GM18508 (cell line): ENCODE measurements around the gene OR13C8.
"Not testable (repeated sequence)": the region's sequence is repeated elsewhere in the genome, so short reads cannot be mapped to it uniquely, and the experiment has no call there.

Source experiments
- ATAC-seq: cut with Tn5 transposase; IDR thresholded peaks from one replicate; pipeline ENCODE4 v1.9.1; 2021; ENCODE audit warnings: moderate number of reproducible peaks; ENCODE audit not compliant: insufficient read depth, unreplicated experiment

OR13C8 gene, protein sequence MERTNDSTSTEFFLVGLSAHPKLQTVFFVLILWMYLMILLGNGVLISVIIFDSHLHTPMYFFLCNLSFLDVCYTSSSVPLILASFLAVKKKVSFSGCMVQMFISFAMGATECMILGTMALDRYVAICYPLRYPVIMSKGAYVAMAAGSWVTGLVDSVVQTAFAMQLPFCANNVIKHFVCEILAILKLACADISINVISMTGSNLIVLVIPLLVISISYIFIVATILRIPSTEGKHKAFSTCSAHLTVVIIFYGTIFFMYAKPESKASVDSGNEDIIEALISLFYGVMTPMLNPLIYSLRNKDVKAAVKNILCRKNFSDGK

DNA sequence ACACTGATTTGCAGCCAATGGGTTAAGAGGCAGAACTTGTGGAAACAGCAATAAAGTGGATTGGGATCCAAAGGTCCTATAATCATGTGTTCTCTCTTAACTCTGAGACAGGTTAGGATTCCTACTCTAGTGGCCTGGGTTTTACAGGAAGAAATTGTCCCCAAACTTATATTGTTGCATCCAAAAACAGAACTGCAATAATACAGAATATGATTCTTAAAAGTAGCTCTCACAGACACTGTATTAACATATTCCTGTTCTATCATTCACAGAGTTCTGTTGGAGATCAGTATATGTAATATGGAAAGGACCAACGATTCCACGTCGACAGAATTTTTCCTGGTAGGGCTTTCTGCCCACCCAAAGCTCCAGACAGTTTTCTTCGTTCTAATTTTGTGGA lies at the start of gene OR13C8:
OR13C8 (plus strand) TSS at position 301 of the 400 bp plus-strand sequence; CDS start at position 301, 0 bp downstream.
- no peak for ATAC-seq

DNA sequence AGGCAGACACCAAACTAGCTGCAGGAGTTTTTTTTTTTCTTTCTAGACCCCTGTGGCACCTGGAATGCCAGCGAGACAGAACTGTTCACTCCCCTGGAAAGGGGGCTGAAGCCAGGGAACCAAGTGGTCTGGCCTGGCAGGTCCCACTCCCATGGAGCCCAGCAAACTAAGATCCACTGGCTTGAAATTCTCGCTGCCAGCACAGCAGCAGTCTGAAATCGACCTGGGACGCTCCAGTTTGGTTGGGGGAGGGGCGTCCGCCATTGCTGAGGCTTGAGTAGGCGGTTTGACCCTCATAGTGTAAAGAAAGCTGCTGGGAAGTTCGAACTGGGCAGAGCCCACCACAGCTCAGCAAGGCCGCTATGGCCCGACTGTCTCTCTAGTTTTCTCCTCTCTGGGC lies 48.7 kb upstream of the OR13C8 start:
- ATAC-seq: not testable (repeated sequence)

DNA sequence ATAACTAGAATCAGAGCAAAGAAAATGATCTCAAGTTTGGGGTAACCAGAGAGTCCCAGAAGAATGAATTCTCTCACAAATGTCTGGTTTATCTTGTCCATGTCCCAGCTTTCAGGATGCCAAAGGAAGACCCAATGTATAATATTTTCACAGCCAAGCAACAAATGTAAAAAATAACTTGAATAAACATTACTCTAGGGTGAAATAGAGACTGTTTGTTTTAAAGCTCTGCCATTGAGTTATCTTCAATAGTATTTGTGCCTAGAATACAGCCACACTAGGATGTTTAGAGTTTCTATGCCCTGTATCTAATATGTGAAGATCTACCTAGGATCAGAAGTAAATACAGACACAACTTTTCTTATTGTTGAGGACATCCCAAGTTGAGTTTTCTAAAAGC lies 41.9 kb upstream of the OR13C8 start, which contains the start of gene OR13C4:
OR13C4 (minus strand) TSS at position 101 of the 400 bp plus-strand sequence; CDS start at position 101, 0 bp downstream.
- no peak for ATAC-seq

DNA sequence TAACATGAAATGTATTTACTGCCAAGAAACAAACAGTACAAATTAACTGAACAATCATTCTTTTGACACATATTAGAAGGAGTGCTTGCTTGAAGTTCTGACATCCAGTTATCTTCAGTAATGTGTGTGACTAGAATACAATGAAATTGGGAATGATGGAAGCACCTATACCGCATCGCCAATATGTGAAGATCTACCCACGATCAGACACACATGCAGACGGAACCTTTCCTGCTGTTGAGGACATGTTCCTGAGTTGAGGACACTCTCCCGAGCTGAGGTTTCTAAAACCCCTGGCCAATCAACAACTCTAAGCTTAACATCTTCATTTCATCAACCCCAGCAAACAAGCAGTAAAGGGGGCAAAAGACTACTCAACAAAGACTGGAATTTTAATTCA lies 32.2 kb upstream of the OR13C8 start, which contains the start of gene OR13C3:
OR13C3 (minus strand) TSS at position 101 of the 400 bp plus-strand sequence. CDS start 133 bp downstream, outside the sequence.
- no peak for ATAC-seq

DNA sequence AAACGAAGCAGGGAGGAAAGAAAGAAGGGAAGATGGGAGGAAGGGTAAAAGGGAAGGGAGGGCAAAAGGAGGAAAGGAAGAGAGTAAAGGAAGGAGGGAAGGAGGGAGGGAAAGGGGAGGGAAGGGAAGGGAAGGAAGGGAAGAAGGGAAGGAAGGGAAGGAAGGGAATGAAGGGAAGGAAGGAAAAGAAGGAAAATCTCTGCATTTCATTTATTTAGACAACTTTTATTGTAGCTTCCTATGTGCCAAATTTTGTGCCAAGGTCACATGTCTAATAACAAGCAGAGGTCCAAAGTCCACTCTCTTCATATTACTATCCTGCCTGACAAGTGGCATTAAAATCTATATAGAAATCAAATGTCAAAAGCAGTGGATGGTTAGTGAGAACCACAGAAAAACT lies 29.7 kb upstream of the OR13C8 start:
- no peak for ATAC-seq

DNA sequence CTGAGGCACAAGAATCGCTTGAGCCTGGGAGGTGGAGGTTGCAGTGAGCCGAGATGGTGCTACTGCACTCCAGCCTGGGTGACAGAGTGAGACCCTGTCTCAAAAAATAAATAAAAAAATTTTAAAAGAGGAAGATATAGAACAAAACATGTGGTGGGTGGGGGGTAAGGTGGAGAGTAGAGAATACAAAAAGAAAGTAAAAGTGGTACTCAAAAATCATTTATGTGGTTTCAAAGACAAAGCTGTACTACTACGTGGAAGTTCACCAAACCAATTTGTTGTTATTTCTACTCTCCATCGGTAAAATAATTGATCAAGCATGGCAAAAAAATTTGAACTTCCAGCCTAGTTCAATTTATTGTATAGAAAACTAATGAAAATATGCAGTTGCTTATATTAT lies 24.3 kb upstream of the OR13C8 start:
- no peak for ATAC-seq

DNA sequence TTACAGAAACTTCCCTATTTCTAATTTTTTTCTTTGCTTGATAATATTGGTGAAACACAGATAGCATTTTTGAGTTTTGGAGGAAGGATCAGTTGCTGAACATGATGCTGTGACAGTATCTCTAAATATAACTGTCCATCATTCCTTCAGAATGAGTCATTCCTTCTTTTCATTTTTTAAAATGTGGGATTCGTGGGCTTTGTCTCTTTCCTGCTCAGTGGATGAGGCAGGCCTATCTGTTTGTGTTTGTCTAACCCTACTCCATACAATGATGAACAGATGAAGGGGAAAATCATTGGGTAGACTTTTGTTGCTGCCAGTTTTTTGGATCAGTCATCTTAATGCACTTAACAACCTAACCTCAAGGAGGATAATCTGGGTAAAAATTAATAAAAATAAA lies 15.7 kb upstream of the OR13C8 start:
- ATAC-seq: no peak

DNA sequence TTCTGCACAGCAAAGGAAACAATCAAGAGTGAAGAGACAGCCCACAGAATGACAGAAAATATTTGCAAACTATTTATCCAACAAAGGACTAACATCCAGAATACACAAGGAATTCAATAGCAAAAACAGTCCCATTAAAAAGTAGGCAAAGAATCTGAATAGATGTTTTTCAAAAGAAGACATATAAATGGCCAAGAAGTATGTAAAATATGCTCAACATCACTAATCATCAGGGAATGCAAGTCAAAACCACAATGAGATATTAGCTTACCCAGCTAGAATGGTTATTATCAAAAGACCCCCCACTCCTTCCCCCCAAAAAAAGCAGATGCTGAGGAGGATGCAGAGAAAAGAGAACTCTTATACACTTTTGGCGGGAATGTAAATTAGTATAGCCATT lies 13.4 kb upstream of the OR13C8 start:
- no peak for ATAC-seq

DNA sequence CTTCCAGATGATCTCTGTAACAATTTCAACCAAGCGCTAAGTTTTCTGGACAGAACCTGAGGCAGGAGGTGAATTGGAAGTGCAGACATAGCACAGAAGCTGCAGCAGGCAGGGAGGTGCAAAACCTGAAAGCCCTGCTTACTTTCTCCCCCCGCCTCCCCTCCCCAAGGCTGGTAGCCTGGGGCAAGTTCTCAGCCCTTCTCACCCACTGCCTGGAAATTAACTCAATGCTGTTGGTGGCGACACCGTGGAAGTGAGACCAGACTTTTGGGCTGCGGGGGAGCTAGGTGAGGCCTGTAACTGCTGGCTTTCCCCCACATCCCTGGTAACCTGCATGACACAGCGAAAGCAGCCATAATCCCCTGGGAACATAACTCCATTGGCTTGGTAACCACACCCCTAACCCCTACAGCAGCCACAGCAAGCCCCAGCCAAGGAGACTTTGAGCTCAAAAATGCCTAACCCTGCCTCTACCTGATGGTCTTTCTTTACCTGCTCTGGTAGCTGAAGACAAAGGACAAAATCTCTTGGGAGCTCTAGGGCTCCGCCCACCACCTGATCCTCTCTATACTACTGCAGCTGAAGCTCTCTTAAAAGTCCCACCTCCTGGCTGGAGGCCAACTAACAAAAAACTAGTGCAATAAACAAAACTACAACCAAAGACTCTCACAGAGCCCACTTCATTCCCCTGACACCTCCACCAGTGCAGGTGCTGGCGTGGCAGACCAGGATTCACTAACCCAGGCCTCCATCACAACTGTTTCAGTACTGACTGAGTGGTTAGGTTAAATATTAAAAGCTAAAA lies 11.9 kb upstream of the OR13C8 start:
- no peak for ATAC-seq

DNA sequence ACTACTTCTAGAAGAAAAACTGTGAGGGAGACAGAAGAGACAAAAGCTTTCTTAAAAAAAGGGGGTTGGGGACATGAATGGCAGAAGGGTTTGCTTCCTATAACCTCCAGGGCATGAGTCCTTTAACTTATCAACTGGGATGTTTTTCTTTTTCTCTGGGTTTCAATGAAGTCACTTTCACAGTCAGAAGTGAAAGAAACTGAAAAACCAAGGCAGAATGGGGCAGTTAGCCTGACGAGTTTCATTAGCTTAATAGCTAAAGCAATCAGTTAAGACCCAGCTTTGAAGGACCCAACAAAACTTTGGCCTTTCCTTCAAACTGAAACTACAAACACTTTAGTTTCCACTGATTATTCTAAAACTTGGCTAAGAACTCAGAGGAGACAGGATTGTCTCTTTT lies 4.6 kb upstream of the OR13C8 start:
- ATAC-seq: no peak

DNA sequence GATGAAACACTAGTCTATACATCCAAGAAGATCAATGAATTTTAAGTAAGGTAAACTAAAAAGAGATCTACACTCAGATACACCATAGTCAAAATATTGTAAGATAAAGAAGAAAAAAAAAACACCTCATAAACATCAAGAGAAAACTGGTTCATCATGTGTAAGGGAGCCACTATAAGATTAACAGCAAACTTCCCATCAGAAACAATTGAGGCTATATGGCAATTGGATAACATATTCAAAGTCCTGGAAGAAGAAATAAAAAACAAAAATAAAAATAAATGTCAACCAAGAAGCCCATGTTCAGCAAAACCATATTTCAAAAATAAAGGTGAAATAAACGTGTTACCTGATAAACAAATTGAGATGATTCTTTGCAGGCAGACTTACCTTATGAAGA lies 3.6 kb downstream of the OR13C8 start:
- ATAC-seq: no peak

DNA sequence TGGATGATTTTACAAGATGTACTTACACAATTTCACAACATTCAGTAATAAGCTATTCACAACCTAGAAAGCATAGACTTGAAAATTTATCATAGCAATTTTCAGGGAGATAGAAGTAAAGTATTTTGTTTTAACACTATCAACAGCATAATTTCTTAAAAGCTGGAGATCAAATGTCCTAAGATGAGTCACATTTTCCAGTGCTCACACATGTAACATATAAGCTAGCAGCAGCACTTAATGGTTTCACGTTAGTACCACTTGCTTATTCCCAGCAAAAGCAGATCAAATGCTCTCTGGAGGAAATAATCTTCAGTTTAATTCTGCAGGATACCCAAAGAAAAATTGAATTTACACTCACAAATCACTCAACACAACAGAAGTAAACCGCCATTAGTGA lies 6.5 kb downstream of the OR13C8 start:
- no peak for ATAC-seq

DNA sequence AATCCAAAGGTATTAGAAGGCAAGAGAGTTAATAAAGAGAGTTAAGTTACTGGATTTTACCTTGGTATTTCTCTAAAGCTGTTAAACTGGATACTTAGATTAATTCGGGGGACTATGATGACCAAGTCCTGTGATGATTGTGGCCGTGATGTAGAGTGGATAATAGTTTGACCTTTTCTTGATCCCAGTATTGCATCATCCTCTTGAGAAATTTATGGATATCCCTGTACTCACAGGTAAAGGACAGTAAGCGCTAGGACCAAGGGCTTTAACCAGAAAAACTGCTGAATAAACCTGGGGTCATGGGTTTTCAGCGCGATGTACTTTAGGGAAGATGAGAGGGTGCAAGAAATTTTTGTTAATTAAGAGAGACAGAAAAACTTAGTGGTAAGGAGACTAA lies 8.3 kb downstream of the OR13C8 start:
- ATAC-seq: no peak

DNA sequence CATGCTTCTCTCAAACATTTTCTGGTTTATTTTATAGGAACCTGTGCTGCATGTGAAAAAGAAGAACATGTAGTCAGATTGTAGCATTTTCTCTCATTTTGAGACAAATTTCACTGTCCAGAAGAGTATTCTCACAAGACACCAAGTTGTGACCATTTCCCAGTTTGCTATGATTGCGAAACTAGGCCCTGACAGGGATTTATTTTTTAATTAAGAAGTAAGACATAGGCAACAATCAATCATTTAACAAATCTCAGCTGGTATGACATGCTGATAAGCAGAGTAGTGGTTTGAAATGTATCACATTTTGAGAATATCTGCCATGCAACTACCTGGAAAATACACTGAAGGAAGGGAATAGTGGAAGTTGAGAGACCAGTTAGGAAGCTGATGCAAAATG lies 11.6 kb downstream of the OR13C8 start:
- ATAC-seq: no peak

DNA sequence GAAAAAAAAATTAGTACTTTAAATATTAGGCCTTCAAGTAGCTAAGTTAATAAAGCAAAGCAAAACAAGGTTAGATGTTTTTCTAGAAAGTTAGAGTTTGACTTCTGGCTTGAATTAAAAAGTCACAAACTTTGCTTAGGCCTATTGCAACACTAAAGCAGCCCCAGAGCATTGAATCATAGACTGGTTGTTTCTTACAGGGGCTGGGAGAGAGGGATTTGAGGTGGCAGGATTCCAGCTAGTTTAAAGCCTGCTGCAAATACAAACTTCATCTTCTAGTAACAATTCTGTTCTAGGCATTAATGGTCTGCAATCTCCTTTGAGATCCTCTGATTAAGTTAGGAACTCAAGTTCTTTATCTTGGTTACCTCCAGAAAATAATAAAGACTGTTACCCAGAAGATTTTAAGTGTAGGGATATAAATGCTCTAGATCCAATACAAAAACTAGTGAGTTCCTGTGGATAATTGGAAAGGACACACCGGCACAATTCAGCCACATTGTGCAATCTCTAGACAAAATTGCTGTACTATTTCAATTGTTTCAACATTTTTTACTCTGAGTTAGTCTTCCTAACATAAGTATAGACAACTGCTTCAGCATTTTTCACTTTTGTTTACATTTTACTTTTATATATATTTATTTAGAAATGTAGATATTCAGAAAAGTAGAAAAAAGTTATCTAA lies 17.7 kb downstream of the OR13C8 start:
- ATAC-seq: no peak

DNA sequence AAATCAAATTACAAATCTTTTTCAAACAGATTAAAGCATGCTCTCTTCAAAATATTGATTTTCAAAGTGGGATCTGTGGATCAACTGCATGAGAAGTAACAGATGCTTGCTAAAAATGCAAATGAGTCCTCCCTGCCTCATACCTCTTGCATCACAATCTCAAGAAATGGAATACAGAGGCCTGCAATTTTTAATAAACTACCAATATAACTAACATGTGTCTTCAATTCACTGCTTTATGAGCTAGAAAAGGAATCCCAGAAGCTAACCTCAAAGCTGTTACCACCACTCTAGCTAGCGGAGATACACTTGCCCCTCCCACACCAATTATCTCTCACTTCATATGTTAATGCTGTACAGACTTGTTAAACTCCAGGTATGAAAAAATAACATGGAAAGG lies 20.7 kb downstream of the OR13C8 start:
- ATAC-seq: no peak

DNA sequence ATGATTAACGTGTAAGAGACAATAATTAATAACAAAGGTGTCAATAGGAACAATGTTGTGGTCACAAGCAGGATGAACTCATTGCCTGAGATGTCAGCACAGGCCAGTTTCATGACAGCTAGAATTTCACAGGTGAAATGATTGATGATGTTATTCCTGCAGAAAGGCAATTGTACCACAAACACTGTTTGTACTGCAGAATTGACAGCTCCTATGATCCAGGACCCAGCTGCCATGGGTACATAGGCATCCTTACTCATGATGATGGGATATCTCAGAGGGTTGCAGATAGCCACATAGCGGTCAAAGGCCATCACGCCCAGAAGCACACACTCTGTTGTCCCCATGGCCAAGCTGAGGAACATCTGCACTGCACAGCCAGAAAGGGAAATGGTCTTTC lies 29.8 kb downstream of the OR13C8 start:
- ATAC-seq: peak; percentile 65

DNA sequence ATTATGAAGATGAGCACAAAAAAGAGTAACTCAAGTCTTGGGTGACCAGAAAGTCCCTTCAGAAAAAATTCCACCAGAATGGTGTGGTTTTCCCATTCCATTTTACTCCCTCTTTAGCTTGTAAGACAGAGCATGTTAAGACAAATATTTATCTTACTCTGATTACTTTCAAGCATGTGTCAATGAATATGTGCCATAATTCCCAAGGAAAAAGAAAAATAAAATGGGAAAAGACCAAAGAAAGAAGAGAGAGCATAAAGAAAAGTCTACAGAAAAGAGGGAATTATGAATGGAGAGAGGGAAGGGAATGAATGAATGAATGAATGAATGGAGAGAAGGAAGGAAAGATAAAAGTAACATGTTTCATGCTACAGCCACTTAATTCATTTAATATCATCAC lies 30.3 kb downstream of the OR13C8 start, which contains the start of gene OR13C5:
OR13C5 (minus strand) TSS at position 101 of the 400 bp plus-strand sequence; CDS start at position 101, 0 bp downstream.
- ATAC-seq: not testable (repeated sequence)

DNA sequence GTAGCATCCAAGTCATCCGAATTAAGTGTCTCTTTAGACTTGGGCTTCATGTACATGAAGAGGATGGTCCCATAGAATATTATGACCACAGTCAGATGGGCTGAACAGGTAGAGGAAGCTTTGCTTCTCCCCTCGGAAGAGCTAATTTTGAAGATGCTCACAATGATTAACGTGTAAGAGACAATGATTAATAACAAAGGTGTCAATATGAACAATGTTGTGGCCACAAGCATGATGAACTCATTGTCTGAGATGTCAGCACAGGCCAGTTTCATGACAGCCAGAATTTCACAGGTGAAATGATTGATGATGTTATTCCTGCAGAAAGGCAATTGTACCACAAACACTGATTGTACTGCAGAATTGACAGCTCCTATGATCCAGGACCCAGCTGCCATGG lies 35.8 kb downstream of the OR13C8 start:
- peak; percentile 90 for ATAC-seq

DNA sequence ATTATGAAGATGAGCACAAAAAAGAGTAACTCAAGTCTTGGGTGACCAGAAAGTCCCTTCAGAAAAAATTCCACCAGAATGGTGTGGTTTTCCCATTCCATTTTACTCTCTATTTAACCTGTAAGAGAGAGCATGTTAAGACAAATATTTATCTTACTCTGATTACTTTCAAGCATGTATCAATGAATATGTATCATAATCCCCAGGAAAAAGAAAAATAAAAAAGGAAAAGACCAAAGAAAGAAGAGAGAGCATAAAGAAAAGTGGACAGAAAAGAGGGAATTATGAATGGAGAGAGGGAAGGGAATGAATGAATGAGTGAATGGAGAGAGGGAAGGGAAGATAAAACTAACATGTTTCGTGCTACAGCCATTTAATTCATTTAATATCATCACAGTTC lies 36.6 kb downstream of the OR13C8 start, which contains the start of gene OR13C2:
OR13C2 (minus strand) TSS at position 101 of the 400 bp plus-strand sequence; CDS start at position 101, 0 bp downstream.
- not testable (repeated sequence) for ATAC-seq

DNA sequence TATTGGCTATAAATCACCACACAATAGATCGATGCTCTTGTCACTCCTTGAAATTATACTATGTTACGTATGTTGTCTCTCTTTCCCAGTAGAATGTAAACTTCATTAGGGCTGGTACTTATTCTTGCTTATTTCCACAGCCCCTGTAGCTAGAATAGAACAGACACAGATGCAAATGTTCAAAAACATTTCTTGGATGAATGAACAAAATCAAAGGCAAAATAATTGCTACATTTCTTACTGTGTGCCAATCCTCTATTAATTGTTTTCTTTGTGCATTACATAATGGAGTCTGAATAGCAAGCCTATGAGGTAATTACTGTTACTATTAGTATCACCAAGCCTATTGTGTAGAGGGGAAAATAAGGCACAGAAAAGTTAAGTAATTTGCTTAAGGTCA lies 37.2 kb downstream of the OR13C8 start:
- no peak for ATAC-seq
